NCI-H510A treated with DMSO at 0.1 percent for 48 hours (cell line): Measurements from ENCODE around the gene GAL3ST1.
A peak's percentile ranks its signal among the peaks of the same experiment; 100 is the strongest.
"Not testable (repeated sequence)": the region's sequence is repeated elsewhere in the genome, so short reads cannot be mapped to it uniquely, and the experiment has no call there.

ENCODE experiments used
- DNase-seq: peaks from one replicate; lab custom pipeline; 2025; lab: John Stamatoyannopoulos, UW

Gene GAL3ST1

GRCh38 chr22:30596886-30597285, 22.4 kb upstream of the GAL3ST1 start:
- DNase-seq: no peak

- DNase-seq: no peak
These were observed 21.7 kb upstream of the GAL3ST1 start for GRCh38 chr22:30596199-30596598.

- DNase-seq: not testable (repeated sequence)
These were observed 17.9 kb upstream of the GAL3ST1 start for GRCh38 chr22:30592360-30592713.

GRCh38 chr22:30591588-30592359, 17.3 kb upstream of the GAL3ST1 start, which contains the start of gene PES1:
TSS of gene PES1 (minus strand) at chr22:30591910. CDS start at chr22:30591833, 77 bp downstream.
- DNase-seq: peak; percentile 96

GRCh38 chr22:30591191-30591587, 16.7 kb upstream of the GAL3ST1 start:
- DNase-seq: no peak

- no peak for DNase-seq
These were observed 11.9 kb upstream of the GAL3ST1 start for GRCh38 chr22:30586414-30586813.

- no peak for DNase-seq
These were observed 10.0 kb upstream of the GAL3ST1 start for GRCh38 chr22:30584441-30584840.

GRCh38 chr22:30582788-30583545, 8.5 kb upstream of the GAL3ST1 start:
- no peak for DNase-seq

- DNase-seq: no peak
These were observed 7.6 kb upstream of the GAL3ST1 start for GRCh38 chr22:30582051-30582450.

GRCh38 chr22:30580896-30581295, 6.4 kb upstream of the GAL3ST1 start:
- no peak for DNase-seq

GRCh38 chr22:30578481-30578880, 4.0 kb upstream of the GAL3ST1 start:
- DNase-seq: no peak

GRCh38 chr22:30575859-30576258, 1.4 kb upstream of the GAL3ST1 start:
- DNase-seq: no peak

GRCh38 chr22:30574997-30575671, 669 bp upstream of the GAL3ST1 start:
- no peak for DNase-seq

- DNase-seq: peak; percentile 68
These were observed 821 bp downstream of the GAL3ST1 start for GRCh38 chr22:30573594-30574094.

- DNase-seq: no peak
These were observed 1.4 kb downstream of the GAL3ST1 start for GRCh38 chr22:30572840-30573593.

- DNase-seq: no peak
These were observed 2.3 kb downstream of the GAL3ST1 start for GRCh38 chr22:30572210-30572609.

GRCh38 chr22:30569674-30570202, 4.7 kb downstream of the GAL3ST1 start:
- DNase-seq: no peak

GRCh38 chr22:30568137-30568805, 6.2 kb downstream of the GAL3ST1 start:
- DNase-seq: no peak

GRCh38 chr22:30567277-30567676, 7.2 kb downstream of the GAL3ST1 start:
- DNase-seq: not testable (repeated sequence)

- DNase-seq: no peak
These were observed 8.3 kb downstream of the GAL3ST1 start for GRCh38 chr22:30566125-30566524.

GRCh38 chr22:30565341-30565740, 9.1 kb downstream of the GAL3ST1 start:
- no peak for DNase-seq
